Glutamatergic neuron (in vitro differentiated cells): ENCODE data around the gene DZANK1. TPM values are rescaled to one million over a fixed set of nuclear protein-coding genes. Genes with fewer than 3 reads are reported as not detected.
"Not testable (repeated sequence)": the region's sequence is repeated elsewhere in the genome, so short reads cannot be mapped to it uniquely, and the experiment has no call there.

ENCODE experiments used
- DNase-seq: peaks from one replicate; pipeline ENCODE4 v3.0.0; 2022
- H3K27ac Mint-ChIP-seq: one replicate; pipeline ENCODE4 v1.8.0; 2020; ENCODE audit warnings: mild to moderate bottlenecking, mixed read lengths, inconsistent platforms; ENCODE audit not compliant: unreplicated experiment
- H3K27me3 Mint-ChIP-seq: one replicate; pipeline ENCODE4 v1.8.0; 2020; ENCODE audit warnings: mild to moderate bottlenecking, moderate library complexity, mixed read lengths, inconsistent platforms; ENCODE audit not compliant: unreplicated experiment
- H3K36me3 Mint-ChIP-seq: one replicate; pipeline ENCODE4 v1.8.0; 2020; ENCODE audit warnings: mild to moderate bottlenecking, mixed read lengths, inconsistent platforms; ENCODE audit not compliant: unreplicated experiment
- H3K4me1 Mint-ChIP-seq: one replicate; pipeline ENCODE4 v1.8.0; 2020; ENCODE audit warnings: mild to moderate bottlenecking, low read depth, mixed read lengths, inconsistent platforms; ENCODE audit not compliant: unreplicated experiment
- H3K4me3 Mint-ChIP-seq: one replicate; pipeline ENCODE4 v1.8.0; 2020; ENCODE audit warnings: mild to moderate bottlenecking, mixed read lengths, inconsistent platforms; ENCODE audit not compliant: unreplicated experiment
- H3K9me3 Mint-ChIP-seq: one replicate; pipeline ENCODE4 v1.8.0; 2020; ENCODE audit warnings: mild to moderate bottlenecking, moderate library complexity, mixed read lengths, inconsistent platforms; ENCODE audit not compliant: unreplicated experiment
- total RNA-seq: library from RNA; stranded (reverse); fragmentation: NEBNext Ultra II Directional; extraction: Animal tissue kit (Norgen Biotek cat#: 25700); gene quantifications from one replicate; pipeline ENCODE4 v1.2.1, GENCODE V29; 2021; ENCODE audit not compliant: unreplicated experiment
- TF ChIP-seq, protein P1 (sequence below): fragments of 200-600 bp; sonication (generic); IDR thresholded peaks from one replicate; pipeline ENCODE4 v1.5.0; 2021; ENCODE audit not compliant: partially characterized antibody, unreplicated experiment

DZANK1 gene
- total RNA-seq, 1 donor from 2014 or later = 6.4 TPM

GRCh38 chr20:18400460-18400859 is 66.4 kb downstream of the DZANK1 start:
- Mint-ChIP-seq H3K27me3 (no peaks in the 10 kb centered on the region), H3K4me3 (no peak overlapping the region)
- TF ChIP-seq, protein P1, sequence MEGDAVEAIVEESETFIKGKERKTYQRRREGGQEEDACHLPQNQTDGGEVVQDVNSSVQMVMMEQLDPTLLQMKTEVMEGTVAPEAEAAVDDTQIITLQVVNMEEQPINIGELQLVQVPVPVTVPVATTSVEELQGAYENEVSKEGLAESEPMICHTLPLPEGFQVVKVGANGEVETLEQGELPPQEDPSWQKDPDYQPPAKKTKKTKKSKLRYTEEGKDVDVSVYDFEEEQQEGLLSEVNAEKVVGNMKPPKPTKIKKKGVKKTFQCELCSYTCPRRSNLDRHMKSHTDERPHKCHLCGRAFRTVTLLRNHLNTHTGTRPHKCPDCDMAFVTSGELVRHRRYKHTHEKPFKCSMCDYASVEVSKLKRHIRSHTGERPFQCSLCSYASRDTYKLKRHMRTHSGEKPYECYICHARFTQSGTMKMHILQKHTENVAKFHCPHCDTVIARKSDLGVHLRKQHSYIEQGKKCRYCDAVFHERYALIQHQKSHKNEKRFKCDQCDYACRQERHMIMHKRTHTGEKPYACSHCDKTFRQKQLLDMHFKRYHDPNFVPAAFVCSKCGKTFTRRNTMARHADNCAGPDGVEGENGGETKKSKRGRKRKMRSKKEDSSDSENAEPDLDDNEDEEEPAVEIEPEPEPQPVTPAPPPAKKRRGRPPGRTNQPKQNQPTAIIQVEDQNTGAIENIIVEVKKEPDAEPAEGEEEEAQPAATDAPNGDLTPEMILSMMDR = no peak

GRCh38 chr20:18398713-18399112 is 68.1 kb downstream of the DZANK1 start:
- DNase-seq, H3K9me3 Mint-ChIP-seq, H3K27me3 Mint-ChIP-seq, H3K4me1 Mint-ChIP-seq, H3K4me3 Mint-ChIP-seq, H3K27ac Mint-ChIP-seq: not testable (repeated sequence)
- peaks cover 25% of the 10 kb centered on the region for H3K36me3 Mint-ChIP-seq

More at GRCh38 chr20:18400460-18400859, 66.4 kb downstream of the DZANK1 start:
- H3K36me3 Mint-ChIP-seq = peaks cover 25% of the 10 kb centered on the region
- no peak overlapping the region for H3K27ac Mint-ChIP-seq
- peaks cover 4% of the 10 kb centered on the region for H3K9me3 Mint-ChIP-seq
- no peak for DNase-seq
- H3K4me1 Mint-ChIP-seq = no peaks in the 10 kb centered on the region

DNA sequence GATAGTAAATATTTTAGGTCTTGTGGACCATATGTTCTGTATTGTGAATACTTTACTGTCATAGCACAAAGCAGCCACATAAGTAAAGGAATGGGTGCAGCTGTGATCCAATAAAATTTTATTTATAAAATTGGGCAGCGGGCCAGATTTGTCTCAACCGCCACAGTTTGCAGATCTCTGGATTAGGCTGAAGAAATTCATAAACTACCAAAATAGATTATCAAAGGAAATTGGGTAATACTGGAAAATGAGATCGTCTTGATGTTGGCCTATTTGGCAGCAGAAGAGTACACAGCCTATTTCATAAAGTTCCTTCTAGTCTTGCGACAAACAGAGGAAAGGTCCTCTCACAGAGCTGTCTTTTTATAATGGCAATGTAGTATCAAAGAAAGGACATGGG is 69.8 kb downstream of the DZANK1 start:
- TF ChIP-seq, protein P1 = no peak
- peaks cover 4% of the 10 kb centered on the region for H3K9me3 Mint-ChIP-seq
- H3K27ac Mint-ChIP-seq = no peak overlapping the region
- H3K27me3 Mint-ChIP-seq = no peaks in the 10 kb centered on the region
- H3K4me1 Mint-ChIP-seq = no peaks in the 10 kb centered on the region
- DNase-seq = no peak
- H3K4me3 Mint-ChIP-seq = no peak overlapping the region
- peaks cover 17% of the 10 kb centered on the region for H3K36me3 Mint-ChIP-seq

GRCh38 chr20:18395544-18395943 is 71.3 kb downstream of the DZANK1 start:
- no peak for DNase-seq
- H3K9me3 Mint-ChIP-seq = peaks cover 4% of the 10 kb centered on the region
- peaks cover 8% of the 10 kb centered on the region for H3K36me3 Mint-ChIP-seq
- no peak overlapping the region for H3K27ac Mint-ChIP-seq
- H3K27me3 Mint-ChIP-seq = no peaks in the 10 kb centered on the region
- H3K4me1 Mint-ChIP-seq = no peaks in the 10 kb centered on the region
- TF ChIP-seq, protein P1 = no peak
- H3K4me3 Mint-ChIP-seq = no peak overlapping the region

- TF ChIP-seq, protein P1 = no peak
- H3K27ac Mint-ChIP-seq = no peak overlapping the region
- DNase-seq = no peak
- H3K36me3 Mint-ChIP-seq = no peaks in the 10 kb centered on the region
- no peak overlapping the region for H3K4me3 Mint-ChIP-seq
- H3K27me3 Mint-ChIP-seq = no peaks in the 10 kb centered on the region
- H3K4me1 Mint-ChIP-seq = no peaks in the 10 kb centered on the region
- H3K9me3 Mint-ChIP-seq = peaks cover 6% of the 10 kb centered on the region
These were observed 72.5 kb downstream of the DZANK1 start for GRCh38 chr20:18394363-18394762.

DNA sequence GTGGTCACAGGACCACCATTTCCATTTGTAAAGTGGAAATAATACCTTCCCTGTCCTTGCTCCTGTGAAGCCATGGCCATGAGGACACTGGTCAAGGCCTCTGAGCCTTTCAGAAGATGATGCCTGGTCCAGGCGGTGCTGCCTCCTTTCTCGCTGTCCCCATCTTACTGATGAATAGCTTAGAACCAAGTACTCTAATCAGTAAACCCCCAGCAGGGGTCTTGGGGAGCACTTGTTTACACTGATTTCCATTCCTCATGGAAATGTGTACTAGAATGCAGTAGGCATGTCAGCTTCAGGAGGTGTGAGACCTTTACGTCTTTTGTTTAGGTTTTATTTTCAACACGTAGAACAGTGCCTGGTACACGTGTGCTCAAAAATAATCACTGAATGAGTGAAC is 75.1 kb downstream of the DZANK1 start:
- Mint-ChIP-seq H3K4me3 (no peak overlapping the region), H3K9me3 (peaks cover 4% of the 10 kb centered on the region), H3K27me3 (no peaks in the 10 kb centered on the region), H3K27ac (no peak overlapping the region), H3K36me3 (no peaks in the 10 kb centered on the region), H3K4me1 (no peaks in the 10 kb centered on the region)
- TF ChIP-seq, protein P1 = no peak
- no peak for DNase-seq
